ENCODE measurements around the gene ZNF470. TPM values are rescaled to one million over a fixed set of nuclear protein-coding genes. Genes with fewer than 3 reads are reported as not detected.

ZNF470 gene
- total RNA-seq, 1 donor: 3.9 TPM

GRCh38 chr19:56547535-56547934 is 19.7 kb upstream of the ZNF470 start:
- TF ChIP-seq CTCF (IDR thresholded peaks at IDR 0.05; ENCODE audit: insufficient read depth, low read depth, low read length): no peak
- DNase-seq (ENCODE audit: low read depth): no peak
- H3K4me3 ChIP-seq (ENCODE audit: low read depth, low read length): no peak overlapping the region

DNA sequence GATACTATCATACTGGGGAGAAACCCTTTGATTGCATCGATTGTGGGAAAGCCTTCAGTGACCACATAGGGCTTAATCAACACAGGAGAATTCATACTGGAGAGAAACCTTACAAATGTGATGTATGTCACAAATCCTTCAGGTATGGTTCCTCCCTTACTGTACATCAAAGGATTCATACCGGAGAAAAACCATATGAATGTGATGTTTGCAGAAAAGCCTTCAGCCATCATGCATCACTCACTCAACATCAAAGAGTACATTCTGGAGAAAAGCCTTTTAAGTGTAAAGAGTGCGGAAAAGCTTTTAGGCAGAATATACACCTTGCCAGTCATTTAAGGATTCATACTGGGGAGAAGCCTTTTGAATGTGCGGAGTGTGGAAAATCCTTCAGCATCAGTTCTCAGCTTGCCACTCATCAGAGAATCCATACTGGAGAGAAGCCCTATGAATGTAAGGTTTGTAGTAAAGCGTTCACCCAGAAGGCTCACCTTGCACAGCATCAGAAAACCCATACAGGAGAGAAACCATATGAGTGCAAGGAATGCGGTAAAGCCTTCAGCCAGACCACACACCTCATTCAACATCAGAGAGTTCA is 12.9 kb upstream of the ZNF470 start:
- DNase-seq (ENCODE audit: low read depth): no peak
- no peak overlapping the region for H3K4me3 ChIP-seq (ENCODE audit: low read depth, low read length)
- no peak for TF ChIP-seq CTCF (IDR thresholded peaks at IDR 0.05; ENCODE audit: insufficient read depth, low read depth, low read length)

GRCh38 chr19:56562766-56563165 is 4.5 kb upstream of the ZNF470 start:
- H3K4me3 ChIP-seq (ENCODE audit: low read depth, low read length): no peak overlapping the region
- no peak for TF ChIP-seq CTCF (IDR thresholded peaks at IDR 0.05; ENCODE audit: insufficient read depth, low read depth, low read length)
- no peak for DNase-seq (ENCODE audit: low read depth)

- no peak for TF ChIP-seq CTCF (IDR thresholded peaks at IDR 0.05; ENCODE audit: insufficient read depth, low read depth, low read length)
- peak overlapping the region; percentile 98 for H3K4me3 ChIP-seq (ENCODE audit: low read depth, low read length)
- DNase-seq (ENCODE audit: low read depth): no peak
Measured at GRCh38 chr19:56566904-56567273, 379 bp upstream of the ZNF470 start.

DNA sequence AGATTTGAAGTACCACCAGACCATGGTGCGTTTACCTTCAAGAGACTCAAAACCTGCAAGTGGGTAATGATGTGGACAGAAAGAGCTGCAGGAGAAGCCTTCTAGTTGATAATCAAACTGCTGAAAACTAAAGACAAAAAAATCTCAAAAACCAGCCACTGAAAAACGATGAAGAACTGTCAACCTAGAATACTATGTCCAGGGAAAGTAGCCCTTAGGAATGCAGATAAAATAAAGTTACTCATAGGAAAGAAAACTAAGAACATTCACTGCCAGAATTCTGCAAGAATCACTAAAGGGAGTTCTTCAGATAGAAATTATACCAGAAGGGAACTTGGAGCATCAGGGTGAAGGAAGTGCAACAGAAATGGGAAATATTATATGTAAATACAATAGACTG is 5.3 kb downstream of the ZNF470 start:
- no peak for DNase-seq (ENCODE audit: low read depth)
- no peak for TF ChIP-seq CTCF (IDR thresholded peaks at IDR 0.05; ENCODE audit: insufficient read depth, low read depth, low read length)
- H3K4me3 ChIP-seq (ENCODE audit: low read depth, low read length): no peak overlapping the region

DNA sequence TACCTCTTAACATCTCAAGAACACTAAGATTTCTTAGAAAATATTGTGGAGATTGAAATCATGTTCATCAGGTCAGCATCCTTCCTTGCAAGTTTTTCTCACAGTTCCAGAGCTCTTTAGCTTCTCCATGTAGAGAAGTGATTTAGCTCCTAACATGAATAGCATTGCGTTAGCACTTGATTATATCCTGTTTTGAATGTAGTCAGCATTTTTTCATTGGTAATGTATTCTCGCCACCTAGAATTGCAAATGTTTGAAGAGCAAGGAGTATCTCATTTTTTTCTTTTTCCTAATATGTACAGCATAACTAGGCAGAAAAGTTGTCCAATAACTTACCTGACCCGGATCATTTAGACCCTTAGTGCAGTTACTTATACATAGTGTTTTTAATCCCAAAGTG is 6.6 kb downstream of the ZNF470 start:
- no peak for TF ChIP-seq CTCF (IDR thresholded peaks at IDR 0.05; ENCODE audit: insufficient read depth, low read depth, low read length)
- DNase-seq (ENCODE audit: low read depth): no peak
- H3K4me3 ChIP-seq (ENCODE audit: low read depth, low read length): no peak overlapping the region
